AG04450 (cell line): ENCODE measurements around the gene PALLD. TPM values are rescaled to one million over a fixed set of nuclear protein-coding genes. Genes with fewer than 3 reads are reported as not detected.
A peak's percentile ranks its signal among the peaks of the same experiment; 100 is the strongest.

Source experiments
- CTCF ChIA-PET: fragments of 300-600, 350-600 bp; formaldehyde crosslinking; extraction: SDS; loops from one replicate; lab custom pipeline; 2022; ENCODE audit warnings: antibody characterized with exemption, inconsistent platforms; lab: Charles Lee
- POLR2A ChIA-PET: fragments of 350-600 bp; formaldehyde crosslinking; extraction: SDS; loops from one replicate; lab custom pipeline; 2021; ENCODE audit warnings: antibody characterized with exemption, inconsistent platforms; lab: Yijun Ruan, JAX
- DNase-seq: peaks from one replicate; pipeline ENCODE4 v3.0.0-alpha.2; 2011; ENCODE audit warnings: low read depth, low spot score
- H3K27ac ChIP-seq: one replicate; pipeline ENCODE4 v1.5.1; 2012; ENCODE audit warnings: low read depth, low read length, control low read depth
- H3K27me3 ChIP-seq: one replicate; pipeline ENCODE4 v1.6.0; 2012; ENCODE audit warnings: low read length; ENCODE audit not compliant: control insufficient read depth, insufficient read depth
- H3K4me3 ChIP-seq: 2 replicates; pipeline ENCODE4 v1.5.1; 2011; ENCODE audit warnings: mild to moderate bottlenecking, low read depth, low read length, control low read depth
- H3K9me3 ChIP-seq: 2 replicates; pipeline ENCODE4 v1.5.1; 2012; ENCODE audit warnings: low read length; ENCODE audit not compliant: control insufficient read depth, insufficient read depth
- CTCF ChIP-seq: IDR thresholded peaks from 2 replicates; pipeline ENCODE4 v1.5.1; 2011; ENCODE audit warnings: low read depth, low read length, control low read depth, inconsistent platforms
- polyA plus RNA-seq: library from polyadenylated mRNA; depleted of rRNA; stranded (reverse); fragments of >200 nt; gene quantifications from 2 replicates; pipeline ENCODE4 v1.2.3, GENCODE V29; 2011

Gene PALLD
- polyA plus RNA-seq, 1 experiment: 159 TPM

DNA sequence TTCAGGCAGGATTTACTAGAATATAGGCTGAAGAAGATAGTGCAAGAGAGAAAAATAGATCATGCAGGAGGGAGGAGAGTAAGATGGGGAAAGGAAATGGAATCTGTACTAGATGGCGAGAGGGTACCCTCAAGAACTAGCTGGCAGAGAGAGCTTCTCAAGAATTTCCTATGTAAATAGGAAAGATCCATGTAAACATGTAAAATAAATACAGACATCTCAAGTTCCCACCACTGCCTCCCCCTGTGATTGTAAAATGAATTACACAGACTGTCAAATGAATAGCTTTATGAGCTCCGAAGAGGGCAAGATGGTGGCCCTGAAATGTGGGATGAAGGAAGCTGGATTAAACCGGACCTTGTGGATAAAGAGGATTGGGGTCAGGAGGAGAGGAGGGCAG, 178.0 kb downstream of the PALLD start:
- POLR2A ChIA-PET: interaction anchor here (0.6 to 1.9 kb wide), 8 partner anchors 19 to 157 kb away, joined by 3 to 10 read pairs (median 6); no protein-coding TSS in a partner anchor
- H3K4me3 ChIP-seq: no peak overlapping the region
- no peaks in the 10 kb centered on the region for H3K27me3 ChIP-seq
- no peaks in the 10 kb centered on the region; the same call in 1 of the 2 replicates for H3K9me3 ChIP-seq
- no peak for DNase-seq
- CTCF ChIA-PET: interaction anchor here (0.6 to 2.3 kb wide), 15 partner anchors 9 to 492 kb away, joined by 3 to 18 read pairs (median 4); no protein-coding TSS in a partner anchor
- peak overlapping the region; percentile 47 for H3K27ac ChIP-seq
- peak; percentile 41 for TF ChIP-seq CTCF

GRCh38 chr4:168677063-168677462, 180.2 kb downstream of the PALLD start:
- Histone ChIP-seq H3K4me3 (no peak overlapping the region), H3K27ac (no peak overlapping the region), H3K9me3 (no peaks in the 10 kb centered on the region; the same call in 1 of the 2 replicates), H3K27me3 (no peaks in the 10 kb centered on the region)
- no peak for DNase-seq
- ChIA-PET POLR2A (interaction anchor here (0.7 kb wide), 1 partner anchor 534 kb away, joined by 5 read pairs; no protein-coding TSS in a partner anchor), CTCF (no interaction called here)
- no peak for TF ChIP-seq CTCF

DNA sequence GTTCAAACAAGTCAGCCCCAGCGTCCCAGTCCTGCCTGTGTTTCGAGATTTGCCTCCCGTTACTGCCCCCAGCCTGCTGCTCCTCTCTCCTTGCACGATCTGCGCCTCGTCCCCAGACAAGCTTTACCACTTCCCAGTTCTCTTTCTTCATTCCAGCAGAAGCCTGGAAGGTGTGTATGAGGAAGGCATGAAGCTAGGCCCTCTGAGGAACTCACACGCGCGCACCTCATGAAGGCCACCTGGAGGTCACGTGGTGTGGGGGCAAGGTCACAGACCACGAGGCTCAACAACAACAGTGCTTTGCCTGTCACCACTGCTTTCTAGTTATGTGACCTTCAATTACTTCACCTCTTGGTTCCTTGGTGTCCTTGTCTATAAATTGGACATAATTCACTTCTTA, 181.0 kb downstream of the PALLD start:
- no peak for DNase-seq
- H3K4me3 ChIP-seq: no peak overlapping the region
- no peak for TF ChIP-seq CTCF
- H3K27me3 ChIP-seq: no peaks in the 10 kb centered on the region
- H3K9me3 ChIP-seq: no peaks in the 10 kb centered on the region; the same call in 1 of the 2 replicates
- ChIA-PET CTCF (no interaction called here), POLR2A (no interaction called here)
- no peak overlapping the region for H3K27ac ChIP-seq

DNA sequence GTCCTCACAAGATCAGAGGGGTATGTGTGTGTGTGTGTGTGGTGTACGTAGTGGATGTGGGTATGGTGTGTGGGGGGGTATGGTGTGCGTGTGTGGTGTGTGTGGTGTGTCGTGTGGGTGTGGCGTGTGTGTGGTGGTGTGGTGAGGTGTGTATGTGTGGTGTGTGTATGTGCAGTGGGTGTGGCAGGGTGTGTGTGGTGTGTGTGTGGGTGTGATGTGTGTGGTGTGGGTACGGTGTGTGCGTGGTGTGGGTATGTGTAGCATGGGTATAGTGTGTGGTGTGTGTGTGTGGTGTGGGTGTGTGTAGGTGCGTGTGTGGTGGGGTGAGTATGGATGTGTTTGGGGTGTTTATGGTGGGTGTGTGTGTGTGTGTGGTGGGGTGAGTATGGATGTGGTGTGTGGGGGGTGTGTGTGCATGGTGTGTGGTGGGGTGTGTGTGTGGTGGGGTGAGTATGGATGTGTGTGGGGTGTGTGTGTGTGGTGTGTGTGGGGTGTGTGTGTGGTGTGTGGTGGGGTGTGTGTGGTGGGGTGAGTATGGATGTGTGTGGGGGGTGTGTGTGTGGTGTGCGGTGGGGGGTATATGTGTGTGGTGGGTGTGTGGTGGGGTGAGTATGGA, 182.0 kb downstream of the PALLD start:
- CTCF ChIA-PET: no interaction called here
- no peaks in the 10 kb centered on the region; the same call in 1 of the 2 replicates for H3K9me3 ChIP-seq
- H3K27ac ChIP-seq: no peak overlapping the region
- no peaks in the 10 kb centered on the region for H3K27me3 ChIP-seq
- no peak for DNase-seq
- POLR2A ChIA-PET: no interaction called here
- TF ChIP-seq CTCF: no peak
- no peak overlapping the region for H3K4me3 ChIP-seq

DNA sequence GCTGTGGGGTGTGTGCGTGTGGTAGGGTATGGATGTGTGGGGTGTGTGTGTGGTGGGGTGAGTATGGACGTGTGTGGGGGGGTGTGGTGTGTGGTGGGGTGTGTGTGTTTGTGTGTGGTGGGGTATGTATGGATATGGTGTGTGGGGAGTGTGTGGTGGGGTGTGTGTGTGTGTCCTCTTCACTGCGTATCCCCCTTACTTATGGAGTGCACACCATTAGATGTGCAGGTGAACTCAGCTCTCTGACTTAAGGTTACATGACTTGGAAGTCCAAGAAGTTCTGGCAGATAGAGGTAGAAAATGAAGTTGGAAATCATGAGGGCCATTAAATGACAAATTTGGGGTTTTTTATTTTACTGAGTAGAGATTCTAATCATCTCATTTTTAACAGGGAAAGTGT, 182.5 kb downstream of the PALLD start:
- H3K4me3 ChIP-seq: no peak overlapping the region
- no peak for DNase-seq
- no peaks in the 10 kb centered on the region for H3K27me3 ChIP-seq
- TF ChIP-seq CTCF: no peak
- H3K27ac ChIP-seq: no peak overlapping the region
- POLR2A ChIA-PET: no interaction called here
- CTCF ChIA-PET: no interaction called here
- H3K9me3 ChIP-seq: no peaks in the 10 kb centered on the region; the same call in 1 of the 2 replicates
